Measurements from ENCODE around the gene C17orf58.
"Not testable (repeated sequence)": the region's sequence is repeated elsewhere in the genome, so short reads cannot be mapped to it uniquely, and the experiment has no call there.

C17orf58 gene

GRCh38 chr17:67999291-67999911 is 3.1 kb upstream of the C17orf58 start:
- DNase-seq = no peak

- DNase-seq = no peak
Observed at GRCh38 chr17:67998466-67998865, 2.2 kb upstream of the C17orf58 start.

GRCh38 chr17:67995570-67996263 is 552 bp downstream of the C17orf58 start:
- peak in 3 of 4 experiments; percentile 4 to 33 (median 16) for DNase-seq

GRCh38 chr17:67994817-67995569 is 1.3 kb downstream of the C17orf58 start:
- peak; percentile 34 to 78 (median 54) for DNase-seq

GRCh38 chr17:67993998-67994361 is 2.3 kb downstream of the C17orf58 start:
- no peak for DNase-seq

- peak; percentile 95 to 99 (median 97) for DNase-seq
Observed at GRCh38 chr17:67993153-67993997, 2.9 kb downstream of the C17orf58 start.

GRCh38 chr17:67992548-67993152 is 3.6 kb downstream of the C17orf58 start:
- DNase-seq = peak in 2 of 4 experiments; percentile 29 to 35

GRCh38 chr17:67990909-67991308 is 5.4 kb downstream of the C17orf58 start:
- DNase-seq = no peak

- no peak for DNase-seq
Observed at GRCh38 chr17:67983383-67983688, 12.9 kb downstream of the C17orf58 start.

- DNase-seq = no peak
Observed at GRCh38 chr17:67982686-67983382, 13.4 kb downstream of the C17orf58 start.

- no peak for DNase-seq
Observed at GRCh38 chr17:67982034-67982640, 14.1 kb downstream of the C17orf58 start.

- not testable (repeated sequence) for DNase-seq
Observed at GRCh38 chr17:67980883-67981282, 15.4 kb downstream of the C17orf58 start.

- DNase-seq = no peak
Observed at GRCh38 chr17:67980456-67980855, 15.8 kb downstream of the C17orf58 start.

GRCh38 chr17:67976306-67976705 is 20.0 kb downstream of the C17orf58 start:
- DNase-seq = not testable (repeated sequence)

GRCh38 chr17:67974598-67975066 is 21.6 kb downstream of the C17orf58 start:
- no peak for DNase-seq

GRCh38 chr17:67974185-67974584 is 22.1 kb downstream of the C17orf58 start:
- no peak for DNase-seq

GRCh38 chr17:67970783-67971182 is 25.5 kb downstream of the C17orf58 start:
- DNase-seq = no peak

- peak; percentile 63 to 82 (median 71) for DNase-seq
Observed at GRCh38 chr17:67963145-67963572, 33.1 kb downstream of the C17orf58 start.

GRCh38 chr17:67962156-67962555 is 34.1 kb downstream of the C17orf58 start:
- not testable (repeated sequence) for DNase-seq

- not testable (repeated sequence) for DNase-seq
Observed at GRCh38 chr17:67960276-67960675, 36.0 kb downstream of the C17orf58 start.

GRCh38 chr17:67959510-67959909 is 36.8 kb downstream of the C17orf58 start:
- DNase-seq = no peak

All from suppressor macrophage (primary cell).